Tibial artery (tissue), 4 donors: ENCODE results near the gene LRRTM3.

Source experiments
- DNase-seq, 2 donors: peaks; one replicate each; pipeline ENCODE4 v3.0.0-alpha.2; 2019
- H3K27ac ChIP-seq, 2 donors: fragments of 200-600 bp; sonication (generic) in 1 of 2; 1 replicate in 1 of 2; 2 replicates in 1 of 2; pipeline ENCODE4 v1.5.1; 2018 to 2019; ENCODE audit warnings: mild to moderate bottlenecking in 1 of 2
- H3K27me3 ChIP-seq, 2 donors: fragments of 200-600 bp; sonication (generic) in 1 of 2; one replicate each; pipeline versions ENCODE4 v1.5.1 to v1.6.0; 2016 to 2019
- H3K36me3 ChIP-seq, 3 donors: fragments of 200-600 bp; sonication (generic) in 2 of 3; one replicate each; pipeline ENCODE4 v1.5.1; 2016 to 2019; ENCODE audit warnings: mild to moderate bottlenecking in 2 of 3
- H3K4me1 ChIP-seq, 4 donors: fragments of 200-600 bp; sonication (generic) in 2 of 4; 1 replicate in 3 of 4; 2 replicates in 1 of 4; pipeline ENCODE4 v1.5.1; 2016 to 2019
- H3K4me3 ChIP-seq, 2 donors: fragments of 200-600 bp; sonication (generic) in 1 of 2; 1 replicate in 1 of 2; 2 replicates in 1 of 2; pipeline ENCODE4 v1.5.1; 2018 to 2019; ENCODE audit warnings: mild to moderate bottlenecking in 2 of 2
- H3K9me3 ChIP-seq, 3 donors: fragments of 200-600 bp; sonication (generic) in 1 of 3; one replicate each; pipeline ENCODE4 v1.5.1; 2016 to 2019
- intact Hi-C: fragments of 100-400 bp; cut with DNase I; formaldehyde crosslinking; loops from one replicate; pipeline ENCODE4 v1.15.0; 2023; ENCODE audit warnings: low total_unique reads
- TF ChIP-seq, protein P1 (sequence below), 2 experiments: fragments of 200-600 bp in 1 of 2; fragments of 450-650 bp in 1 of 2; IDR thresholded peaks; one replicate each; pipeline ENCODE4 v1.5.1; 2017 to 2019; ENCODE audit warnings: antibody characterized with exemption in 2 of 2, mild to moderate bottlenecking in 1 of 2, moderate library complexity in 1 of 2

The LRRTM3 gene

GRCh38 chr10:66996996-66997395 is 71.2 kb downstream of the LRRTM3 start:
- Histone ChIP-seq H3K4me3 (no peak overlapping the region), H3K9me3 (no peaks in the 10 kb centered on the region), H3K36me3 (no peaks in the 10 kb centered on the region), H3K27ac (no peak overlapping the region), H3K4me1 (no peaks in the 10 kb centered on the region), H3K27me3 (no peaks in the 10 kb centered on the region)
- TF ChIP-seq, protein P1, sequence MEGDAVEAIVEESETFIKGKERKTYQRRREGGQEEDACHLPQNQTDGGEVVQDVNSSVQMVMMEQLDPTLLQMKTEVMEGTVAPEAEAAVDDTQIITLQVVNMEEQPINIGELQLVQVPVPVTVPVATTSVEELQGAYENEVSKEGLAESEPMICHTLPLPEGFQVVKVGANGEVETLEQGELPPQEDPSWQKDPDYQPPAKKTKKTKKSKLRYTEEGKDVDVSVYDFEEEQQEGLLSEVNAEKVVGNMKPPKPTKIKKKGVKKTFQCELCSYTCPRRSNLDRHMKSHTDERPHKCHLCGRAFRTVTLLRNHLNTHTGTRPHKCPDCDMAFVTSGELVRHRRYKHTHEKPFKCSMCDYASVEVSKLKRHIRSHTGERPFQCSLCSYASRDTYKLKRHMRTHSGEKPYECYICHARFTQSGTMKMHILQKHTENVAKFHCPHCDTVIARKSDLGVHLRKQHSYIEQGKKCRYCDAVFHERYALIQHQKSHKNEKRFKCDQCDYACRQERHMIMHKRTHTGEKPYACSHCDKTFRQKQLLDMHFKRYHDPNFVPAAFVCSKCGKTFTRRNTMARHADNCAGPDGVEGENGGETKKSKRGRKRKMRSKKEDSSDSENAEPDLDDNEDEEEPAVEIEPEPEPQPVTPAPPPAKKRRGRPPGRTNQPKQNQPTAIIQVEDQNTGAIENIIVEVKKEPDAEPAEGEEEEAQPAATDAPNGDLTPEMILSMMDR (IDR thresholded peaks at IDR 0.05) = no peak
- DNase-seq = no peak
- intact Hi-C loops = no loop called here

GRCh38 chr10:66999762-67000545 is 74.1 kb downstream of the LRRTM3 start:
- H3K9me3 ChIP-seq = no peaks in the 10 kb centered on the region
- no peaks in the 10 kb centered on the region for H3K36me3 ChIP-seq
- H3K4me1 ChIP-seq = no peaks in the 10 kb centered on the region
- H3K27me3 ChIP-seq = no peaks in the 10 kb centered on the region
- intact Hi-C loops = no loop called here
- TF ChIP-seq, protein P1 (IDR thresholded peaks at IDR 0.05) = no peak
- H3K4me3 ChIP-seq = no peak overlapping the region
- DNase-seq = no peak
- H3K27ac ChIP-seq = no peak overlapping the region

- TF ChIP-seq, protein P1 (IDR thresholded peaks at IDR 0.05) = no peak
- Histone ChIP-seq H3K36me3 (no peaks in the 10 kb centered on the region), H3K27ac (no peak overlapping the region), H3K9me3 (no peaks in the 10 kb centered on the region), H3K4me3 (no peak overlapping the region), H3K27me3 (no peaks in the 10 kb centered on the region), H3K4me1 (no peaks in the 10 kb centered on the region)
- intact Hi-C loops = no loop called here
- DNase-seq = no peak
These were observed 78.9 kb downstream of the LRRTM3 start for GRCh38 chr10:67004690-67005089.

DNA sequence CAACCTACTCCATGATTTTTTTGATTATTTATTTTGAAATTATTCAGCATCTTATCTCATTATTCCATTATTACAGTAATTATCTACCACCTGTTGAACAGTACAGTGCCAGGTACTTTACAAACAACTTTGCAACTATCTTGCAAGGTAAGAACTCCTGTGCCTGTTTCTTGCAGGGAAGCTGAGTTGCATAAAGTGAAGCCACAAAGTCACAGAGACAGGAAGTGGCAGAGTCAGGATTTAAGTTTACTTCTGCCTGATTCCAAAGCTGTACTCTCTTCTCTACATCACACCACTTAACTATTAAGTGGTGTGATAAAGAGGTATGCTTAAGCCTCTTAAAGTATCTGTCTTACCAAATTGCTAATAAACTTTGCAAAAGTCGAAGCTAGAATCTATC is 80.1 kb downstream of the LRRTM3 start:
- Histone ChIP-seq H3K36me3 (no peaks in the 10 kb centered on the region), H3K27me3 (no peaks in the 10 kb centered on the region), H3K4me1 (no peaks in the 10 kb centered on the region), H3K4me3 (no peak overlapping the region), H3K27ac (no peak overlapping the region), H3K9me3 (no peaks in the 10 kb centered on the region)
- TF ChIP-seq, protein P1 (IDR thresholded peaks at IDR 0.05) = no peak
- no peak for DNase-seq
- intact Hi-C loops = no loop called here

- intact Hi-C loops = no loop called here
- DNase-seq = no peak
- H3K27ac ChIP-seq = no peak overlapping the region
- no peaks in the 10 kb centered on the region for H3K36me3 ChIP-seq
- no peak overlapping the region for H3K4me3 ChIP-seq
- no peaks in the 10 kb centered on the region for H3K9me3 ChIP-seq
- no peaks in the 10 kb centered on the region for H3K27me3 ChIP-seq
- no peaks in the 10 kb centered on the region for H3K4me1 ChIP-seq
- TF ChIP-seq, protein P1 (IDR thresholded peaks at IDR 0.05) = no peak
These were observed 85.6 kb downstream of the LRRTM3 start for GRCh38 chr10:67011480-67011879.
